Measurements from ENCODE around the gene C1RL. TPM values are rescaled to one million over a fixed set of nuclear protein-coding genes. Genes with fewer than 3 reads are reported as not detected.
A peak's percentile ranks its signal among the peaks of the same experiment; 100 is the strongest.

The C1RL gene
- total and polyA plus RNA-seq, 4 donors, result 67.5 to 188 (median 124) TPM

- H3K9me3 ChIP-seq (ENCODE audit: control insufficient read depth in 4 of 4, low read length in 3 of 4), result no peaks in the 10 kb centered on the region
- peak overlapping the region in 1 of 2 donors; percentile 5 for H3K27ac ChIP-seq (ENCODE audit: low read depth in 1 of 2, low read length in 2 of 2)
- WGBS, result 76% methylated on average over 1 of the region's 1 CpG
- no peak overlapping the region for H3K9ac ChIP-seq (ENCODE audit: low read depth in 1 of 2, low read length in 2 of 2)
- TF ChIP-seq RAD21 (IDR thresholded peaks at IDR 0.05), result no peak
- no peak for TF ChIP-seq ATF3 (IDR thresholded peaks at IDR 0.05)
- TF ChIP-seq JUND (IDR thresholded peaks at IDR 0.05), result no peak
- TF ChIP-seq FOXA2 (IDR thresholded peaks at IDR 0.05), result no peak
- no peak for TF ChIP-seq CTCF (IDR thresholded peaks at IDR 0.05; ENCODE audit: low read depth, low read length, missing input control)
- TF ChIP-seq HNF4A (conservative IDR thresholded peaks at IDR 0.05), result no peak
- H3K27me3 ChIP-seq (ENCODE audit: control insufficient read depth in 4 of 4, insufficient read depth in 4 of 4, low read length in 3 of 4), result no peaks in the 10 kb centered on the region
- H3K36me3 ChIP-seq (ENCODE audit: control insufficient read depth in 4 of 4, insufficient read depth in 3 of 4, low read depth in 1 of 4, low read length in 3 of 4), result peaks cover 6 to 18% (median 8%) of the 10 kb centered on the region in 4 donors
- H3K4me1 ChIP-seq (ENCODE audit: control insufficient read depth in 4 of 4, insufficient read depth in 4 of 4, low read length in 3 of 4), result peaks cover 8 to 45% (median 32%) of the 10 kb centered on the region in 4 donors
- H3K4me3 ChIP-seq (ENCODE audit: low read depth in 1 of 3, low read length in 3 of 3), result peak overlapping the region in 2 of 3 donors; percentile 13 to 19
- DNase-seq (ENCODE audit: low spot score), result no peak
Observed at GRCh38 chr12:7106082-7106481, 2.9 kb downstream of the C1RL start.

DNA sequence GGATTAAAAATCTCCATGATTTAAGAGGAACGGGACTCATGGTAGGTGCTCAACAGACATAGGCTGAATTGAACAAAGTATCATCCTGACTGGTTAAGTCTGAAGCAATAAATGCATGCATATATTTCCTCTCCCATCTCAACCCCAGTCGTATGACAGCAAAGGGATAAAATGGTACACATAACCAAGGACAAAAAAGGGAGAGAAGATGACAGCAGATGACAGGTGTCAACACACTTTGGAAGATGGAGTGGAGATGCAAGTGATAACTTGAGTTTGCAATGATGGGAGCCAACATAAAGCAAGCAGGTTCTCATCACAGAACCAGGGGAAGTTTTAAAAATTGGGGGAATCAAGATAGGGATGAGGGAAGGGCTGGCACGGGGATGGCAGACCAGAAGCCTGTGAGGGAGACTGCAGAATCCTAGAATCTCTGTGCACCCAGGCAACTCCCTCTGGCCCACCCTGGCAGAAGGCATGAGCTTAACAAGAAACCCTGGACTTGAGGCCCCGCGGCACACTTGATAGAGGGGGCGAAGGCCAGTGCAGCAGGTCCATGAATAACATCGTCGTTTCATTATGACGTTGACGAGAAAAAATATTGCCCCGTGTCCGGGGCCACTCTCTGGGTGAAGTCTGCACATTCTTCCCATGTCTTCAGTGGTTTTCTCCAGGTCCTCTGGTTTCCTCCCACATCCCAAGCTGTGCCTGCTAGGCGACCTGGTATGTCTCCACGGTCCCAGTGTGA lies 5.0 kb downstream of the C1RL start:
- peaks cover 3 to 26% (median 19%) of the 10 kb centered on the region in 4 donors for H3K4me1 ChIP-seq (ENCODE audit: control insufficient read depth in 4 of 4, insufficient read depth in 4 of 4, low read length in 3 of 4)
- H3K36me3 ChIP-seq (ENCODE audit: control insufficient read depth in 4 of 4, insufficient read depth in 3 of 4, low read depth in 1 of 4, low read length in 3 of 4), result peaks cover 8 to 29% (median 18%) of the 10 kb centered on the region in 4 donors
- no peak overlapping the region for H3K4me3 ChIP-seq (ENCODE audit: low read depth in 1 of 3, low read length in 3 of 3)
- DNase-seq (ENCODE audit: low spot score), result no peak
- no peak overlapping the region for H3K9ac ChIP-seq (ENCODE audit: low read depth in 1 of 2, low read length in 2 of 2)
- WGBS, result 91% methylated on average over 14 of the region's 14 CpGs
- no peaks in the 10 kb centered on the region for H3K27me3 ChIP-seq (ENCODE audit: control insufficient read depth in 4 of 4, insufficient read depth in 4 of 4, low read length in 3 of 4)
- H3K9me3 ChIP-seq (ENCODE audit: control insufficient read depth in 4 of 4, low read length in 3 of 4), result no peaks in the 10 kb centered on the region
- no peak overlapping the region for H3K27ac ChIP-seq (ENCODE audit: low read depth in 1 of 2, low read length in 2 of 2)
- TF ChIP-seq HNF4G (IDR thresholded peaks at IDR 0.05) (no peak), REST (IDR thresholded peaks at IDR 0.05) (no peak), MAX (IDR thresholded peaks at IDR 0.05) (no peak), FOXA1 (IDR thresholded peaks at IDR 0.05) (no peak), GABPA (IDR thresholded peaks at IDR 0.05 in 1 of 2, conservative IDR thresholded peaks at IDR 0.05 in 1 of 2) (no peak), YY1 (IDR thresholded peaks at IDR 0.05) (no peak), EGR1 (IDR thresholded peaks at IDR 0.05; ENCODE audit: low read depth in 2 of 2) (no peak), CTCF (IDR thresholded peaks at IDR 0.05; ENCODE audit: low read depth, low read length, missing input control) (no peak), SP1 (IDR thresholded peaks at IDR 0.05) (no peak), HNF4A (conservative IDR thresholded peaks at IDR 0.05) (no peak), RAD21 (IDR thresholded peaks at IDR 0.05) (no peak), NR2F2 (IDR thresholded peaks at IDR 0.05) (no peak), ATF3 (IDR thresholded peaks at IDR 0.05) (no peak), TAF1 (conservative IDR thresholded peaks at IDR 0.05) (no peak), ZBTB33 (IDR thresholded peaks at IDR 0.05) (no peak), RXRA (IDR thresholded peaks at IDR 0.05) (no peak), FOXA2 (IDR thresholded peaks at IDR 0.05) (no peak), JUND (IDR thresholded peaks at IDR 0.05) (no peak)
